HepG2 (cell line): Measurements from ENCODE around the gene TTLL8. TPM values are rescaled to one million over a fixed set of nuclear protein-coding genes. Genes with fewer than 3 reads are reported as not detected.

Experiments
- EHMT2 ChIP-seq: fragments of 200-600 bp; sonication (generic); IDR thresholded peaks from 2 replicates; pipeline ENCODE4 v1.7.0; 2017; ENCODE audit warnings: antibody characterized with exemption, low read depth, low read length, borderline replicate concordance
- HMG20A ChIP-seq: IDR thresholded peaks from 2 replicates; pipeline ENCODE4 v1.6.1; 2016; ENCODE audit warnings: borderline replicate concordance
- UBTF ChIP-seq: sonication (generic); formaldehyde crosslinking; IDR thresholded peaks from 2 replicates; pipeline ENCODE4 v1.4.0; 2020; ENCODE audit warnings: mild to moderate bottlenecking, missing genetic modification reagents
- ZBTB37 ChIP-seq: sonication (generic); formaldehyde crosslinking; IDR thresholded peaks from 2 replicates; pipeline ENCODE4 v1.4.0; 2020; ENCODE audit warnings: mild to moderate bottlenecking, missing genetic modification reagents
- polyA plus RNA-seq, 8 experiments: library from polyadenylated mRNA; depleted of rRNA in 3 of 8; stranded (reverse) in 7 of 8; unstranded in 1 of 8; fragments of >200 nt; fragmentation: Illumina TruSeq in 4 of 8; extraction: Trizol in 4 of 8; gene quantifications; 2 replicates each; pipeline versions ENCODE4 v1.2.1 to v1.2.3, GENCODE V29; 2011 to 2016; ENCODE audit warnings: low read depth in 4 of 8, missing spikeins in 1 of 8, mixed read lengths in 1 of 8; ENCODE audit not compliant: insufficient read depth in 1 of 8
- total RNA-seq, 5 experiments: library from RNA; depleted of rRNA; stranded (reverse); fragments of >200 nt; fragmentation: Illumina TruSeq; extraction: Trizol; gene quantifications; 2 replicates each; pipeline ENCODE4 v1.2.3, GENCODE V29; 2016; ENCODE audit warnings: low read depth in 1 of 5
- TF ChIP-seq, protein P1 (sequence below): sonication (generic); formaldehyde crosslinking; IDR thresholded peaks from 2 replicates; pipeline ENCODE4 v1.4.0; 2020; ENCODE audit warnings: mild to moderate bottlenecking, missing genetic modification reagents, borderline replicate concordance

The TTLL8 gene
- total and polyA plus RNA-seq, 2 of the 13 experiments (the other 11 are each of a cell fraction or from before 2014, with no cell fraction given): not detected

GRCh38 chr22:50015451-50016307 is 42.4 kb downstream of the TTLL8 start (continued):
- TF ChIP-seq, protein P1, sequence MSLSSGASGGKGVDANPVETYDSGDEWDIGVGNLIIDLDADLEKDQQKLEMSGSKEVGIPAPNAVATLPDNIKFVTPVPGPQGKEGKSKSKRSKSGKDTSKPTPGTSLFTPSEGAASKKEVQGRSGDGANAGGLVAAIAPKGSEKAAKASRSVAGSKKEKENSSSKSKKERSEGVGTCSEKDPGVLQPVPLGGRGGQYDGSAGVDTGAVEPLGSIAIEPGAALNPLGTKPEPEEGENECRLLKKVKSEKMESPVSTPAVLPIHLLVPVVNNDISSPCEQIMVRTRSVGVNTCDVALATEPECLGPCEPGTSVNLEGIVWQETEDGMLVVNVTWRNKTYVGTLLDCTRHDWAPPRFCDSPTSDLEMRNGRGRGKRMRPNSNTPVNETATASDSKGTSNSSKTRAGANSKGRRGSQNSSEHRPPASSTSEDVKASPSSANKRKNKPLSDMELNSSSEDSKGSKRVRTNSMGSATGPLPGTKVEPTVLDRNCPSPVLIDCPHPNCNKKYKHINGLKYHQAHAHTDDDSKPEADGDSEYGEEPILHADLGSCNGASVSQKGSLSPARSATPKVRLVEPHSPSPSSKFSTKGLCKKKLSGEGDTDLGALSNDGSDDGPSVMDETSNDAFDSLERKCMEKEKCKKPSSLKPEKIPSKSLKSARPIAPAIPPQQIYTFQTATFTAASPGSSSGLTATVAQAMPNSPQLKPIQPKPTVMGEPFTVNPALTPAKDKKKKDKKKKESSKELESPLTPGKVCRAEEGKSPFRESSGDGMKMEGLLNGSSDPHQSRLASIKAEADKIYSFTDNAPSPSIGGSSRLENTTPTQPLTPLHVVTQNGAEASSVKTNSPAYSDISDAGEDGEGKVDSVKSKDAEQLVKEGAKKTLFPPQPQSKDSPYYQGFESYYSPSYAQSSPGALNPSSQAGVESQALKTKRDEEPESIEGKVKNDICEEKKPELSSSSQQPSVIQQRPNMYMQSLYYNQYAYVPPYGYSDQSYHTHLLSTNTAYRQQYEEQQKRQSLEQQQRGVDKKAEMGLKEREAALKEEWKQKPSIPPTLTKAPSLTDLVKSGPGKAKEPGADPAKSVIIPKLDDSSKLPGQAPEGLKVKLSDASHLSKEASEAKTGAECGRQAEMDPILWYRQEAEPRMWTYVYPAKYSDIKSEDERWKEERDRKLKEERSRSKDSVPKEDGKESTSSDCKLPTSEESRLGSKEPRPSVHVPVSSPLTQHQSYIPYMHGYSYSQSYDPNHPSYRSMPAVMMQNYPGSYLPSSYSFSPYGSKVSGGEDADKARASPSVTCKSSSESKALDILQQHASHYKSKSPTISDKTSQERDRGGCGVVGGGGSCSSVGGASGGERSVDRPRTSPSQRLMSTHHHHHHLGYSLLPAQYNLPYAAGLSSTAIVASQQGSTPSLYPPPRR (CRISPR knock-in tag): no peak
- TF ChIP-seq EHMT2 (no peak), ZBTB37 (CRISPR knock-in tag) (no peak), HMG20A (CRISPR knock-in tag) (no peak), UBTF (CRISPR knock-in tag) (no peak)
